H1 (cell line): ENCODE measurements around the gene UBE3B. TPM values are rescaled to one million over a fixed set of nuclear protein-coding genes. Genes with fewer than 3 reads are reported as not detected.

Experiments
- CTCF ChIA-PET: fragments of 300-600 bp; sonication (Branson Sonifier 250); formaldehyde crosslinking; loops from one replicate; lab custom pipeline; 2021; ENCODE audit not compliant: partially characterized antibody; lab: Charles Lee
- POLR2A ChIA-PET: fragments of 300-600 bp; sonication (Branson Sonifier 250); formaldehyde crosslinking; loops from one replicate; lab custom pipeline; 2021; ENCODE audit warnings: inconsistent platforms; ENCODE audit not compliant: partially characterized antibody; lab: Charles Lee
- DNase-seq, 2 experiments: peaks; one replicate each; pipeline versions ENCODE4 v3.0.0 to v3.0.0-alpha.2; 2010 to 2022; ENCODE audit warnings: low spot score in 2 of 2, low read depth in 1 of 2, mixed read lengths in 1 of 2
- FAIRE-seq: peaks from 2 replicates; lab custom pipeline; 2011; peaks lifted over from hg19 to GRCh38; lab: Jason Lieb, UNC
- H2AFZ ChIP-seq: 2 replicates; pipeline ENCODE4 v1.8.1; 2012; ENCODE audit warnings: low read length, inconsistent platforms
- H2AK5ac ChIP-seq: 2 replicates; pipeline ENCODE4 v1.6.1; 2013; ENCODE audit warnings: low read depth, low read length
- H2BK120ac ChIP-seq: replicated peaks from 2 replicates; pipeline ENCODE3; 2013; ENCODE audit warnings: low read depth, low read length, inconsistent platforms
- H2BK12ac ChIP-seq: 2 replicates; pipeline ENCODE4 v1.6.1; 2013; ENCODE audit warnings: low read depth, low read length
- H2BK15ac ChIP-seq: 2 replicates; pipeline ENCODE4 v1.6.1; 2013; ENCODE audit warnings: low read length
- H2BK20ac ChIP-seq: 2 replicates; pipeline ENCODE4 v1.6.1; 2013; ENCODE audit warnings: low read length
- H2BK5ac ChIP-seq: 2 replicates; pipeline ENCODE4 v1.6.1; 2013; ENCODE audit warnings: low read depth, low read length
- H3K14ac ChIP-seq: 2 replicates; pipeline ENCODE4 v1.6.1; 2013; ENCODE audit warnings: inconsistent platforms; ENCODE audit not compliant: insufficient read length
- H3K18ac ChIP-seq: 2 replicates; pipeline ENCODE4 v1.6.1; 2013; ENCODE audit warnings: low read length; ENCODE audit errors: extremely low read depth
- H3K23ac ChIP-seq: 2 replicates; pipeline ENCODE4 v1.6.1; 2013; ENCODE audit warnings: inconsistent platforms; ENCODE audit not compliant: insufficient read length
- H3K23me2 ChIP-seq: 2 replicates; pipeline ENCODE4 v1.6.1; 2013; ENCODE audit warnings: low read depth, low read length
- H3K27ac ChIP-seq: 2 replicates; pipeline ENCODE4 v1.6.1; 2011; ENCODE audit warnings: low read depth, low read length, inconsistent platforms
- H3K27me3 ChIP-seq, 4 experiments: replicated peaks in 1 of 4; 1 replicate in 1 of 4; 2 replicates in 3 of 4; pipeline versions ENCODE4 v1.6.1 to v1.8.1; 2011 to 2013; ENCODE audit warnings: low read length in 3 of 4, mild to moderate bottlenecking in 3 of 4, inconsistent platforms in 2 of 4, mixed read lengths in 2 of 4, moderate library complexity in 1 of 4; ENCODE audit not compliant: control insufficient read depth in 3 of 4, insufficient read depth in 3 of 4; ENCODE audit errors: extremely low read depth in 1 of 4
- H3K36me3 ChIP-seq, 4 experiments: 2 replicates each; pipeline versions ENCODE4 v1.6.1 to v1.8.1; 2011 to 2013; ENCODE audit warnings: mild to moderate bottlenecking in 4 of 4, low read length in 3 of 4, moderate library complexity in 2 of 4, control low read depth in 1 of 4, inconsistent platforms in 1 of 4; ENCODE audit not compliant: insufficient read depth in 4 of 4, control insufficient read depth in 2 of 4
- H3K4ac ChIP-seq: replicated peaks from 2 replicates; pipeline ENCODE3; 2013; ENCODE audit warnings: low read length, low read depth, mixed read lengths, inconsistent platforms; ENCODE audit not compliant: insufficient read length
- H3K4me1 ChIP-seq, 4 experiments: replicated peaks in 1 of 4; 1 replicate in 1 of 4; 2 replicates in 3 of 4; pipeline versions ENCODE4 v1.6.1 to v1.8.1; 2011 to 2013; ENCODE audit warnings: low read length in 3 of 4, inconsistent platforms in 2 of 4, mixed read lengths in 1 of 4; ENCODE audit not compliant: insufficient read depth in 4 of 4, control insufficient read depth in 3 of 4
- H3K4me2 ChIP-seq, 2 experiments: 2 replicates each; pipeline versions ENCODE4 v1.6.1 to v1.8.1; 2011 to 2013; ENCODE audit warnings: low read depth in 2 of 2, low read length in 2 of 2, control low read depth in 1 of 2, inconsistent platforms in 1 of 2, mild to moderate bottlenecking in 1 of 2; ENCODE audit not compliant: insufficient read depth in 1 of 2
- H3K4me3 ChIP-seq, 4 experiments: fragments of 200-600, 300-600 bp in 1 of 4; sonication (generic), shearing (Covaris generic), sonication (Bioruptor Twin) in 1 of 4; 2 replicates each; pipeline versions ENCODE4 v1.5.1 to v1.8.1; 2011 to 2016; ENCODE audit warnings: low read length in 4 of 4, low read depth in 3 of 4, control low read depth in 2 of 4, inconsistent platforms in 2 of 4, mild to moderate bottlenecking in 2 of 4, mixed read lengths in 1 of 4, moderate library complexity in 1 of 4; ENCODE audit not compliant: insufficient read depth in 2 of 4; ENCODE audit errors: extremely low read depth in 1 of 4
- H3K56ac ChIP-seq: replicated peaks from 2 replicates; pipeline ENCODE3; 2013; ENCODE audit warnings: low read depth, mild to moderate bottlenecking, mixed read lengths, low read length, inconsistent platforms; ENCODE audit not compliant: insufficient read length
- H3K79me1 ChIP-seq: 2 replicates; pipeline ENCODE4 v1.6.1; 2013; ENCODE audit warnings: low read depth, low read length, control low read depth
- H3K79me2 ChIP-seq, 2 experiments: 2 replicates each; pipeline versions ENCODE4 v1.6.1 to v1.8.1; 2012 to 2013; ENCODE audit warnings: low read length in 2 of 2, mild to moderate bottlenecking in 2 of 2, inconsistent platforms in 1 of 2; ENCODE audit not compliant: insufficient read depth in 2 of 2, control insufficient read depth in 1 of 2
- H3K9ac ChIP-seq, 4 experiments: replicated peaks in 1 of 4; 1 replicate in 1 of 4; 2 replicates in 3 of 4; pipeline versions ENCODE4 v1.6.1 to v1.8.1; 2011 to 2013; ENCODE audit warnings: low read depth in 3 of 4, low read length in 3 of 4, control low read depth in 2 of 4, mild to moderate bottlenecking in 2 of 4, moderate library complexity in 2 of 4, inconsistent platforms in 1 of 4; ENCODE audit errors: extremely low read depth in 1 of 4
- H3K9me3 ChIP-seq, 2 experiments: 2 replicates each; pipeline versions ENCODE4 v1.6.1 to v1.8.1; 2012 to 2013; ENCODE audit warnings: mild to moderate bottlenecking in 2 of 2, moderate library complexity in 2 of 2, control low read depth in 1 of 2, inconsistent platforms in 1 of 2, low read depth in 1 of 2, low read length in 1 of 2, mixed read lengths in 1 of 2; ENCODE audit not compliant: insufficient read depth in 2 of 2
- H4K20me1 ChIP-seq, 2 experiments: replicated peaks in 1 of 2; 2 replicates each; pipeline versions ENCODE3 to v1.8.1; 2011 to 2013; ENCODE audit warnings: inconsistent platforms in 2 of 2, low read length in 2 of 2, mild to moderate bottlenecking in 1 of 2; ENCODE audit not compliant: insufficient read depth in 2 of 2, control insufficient read depth in 1 of 2
- H4K5ac ChIP-seq: 2 replicates; pipeline ENCODE4 v1.6.1; 2013; ENCODE audit warnings: low read length, low read depth, mixed read lengths, inconsistent platforms; ENCODE audit not compliant: insufficient read length
- H4K8ac ChIP-seq: 2 replicates; pipeline ENCODE4 v1.8.0; 2013; ENCODE audit warnings: mild to moderate bottlenecking, moderate library complexity, low read length, inconsistent platforms; ENCODE audit not compliant: insufficient read depth; ENCODE audit errors: extremely low read depth
- H4K91ac ChIP-seq: replicated peaks from 2 replicates; pipeline ENCODE3; 2013; ENCODE audit warnings: low read length, mixed read lengths, inconsistent platforms; ENCODE audit not compliant: insufficient read length
- CBX5 ChIP-seq: fragments of 300-800, 300-1000 bp; sonication (generic); IDR thresholded peaks from 2 replicates; pipeline ENCODE4 v1.7.1; 2016; ENCODE audit warnings: antibody characterized with exemption, low read length, low read depth
- CTBP2 ChIP-seq: IDR thresholded peaks from 2 replicates; pipeline ENCODE4 v1.7.0; 2011; ENCODE audit warnings: borderline replicate concordance, mild to moderate bottlenecking, moderate library complexity, mixed read lengths, low read length; ENCODE audit not compliant: insufficient read depth, insufficient read length
- GTF2F1 ChIP-seq: IDR thresholded peaks from 2 replicates; pipeline ENCODE4 v1.6.1; 2012; ENCODE audit warnings: low read depth, low read length, improper control_type of control experiment, borderline replicate concordance
- KDM5A ChIP-seq: fragments of 200-600 bp; IDR thresholded peaks from 2 replicates; pipeline ENCODE4 v1.7.1; 2012; ENCODE audit warnings: mild to moderate bottlenecking, low read length, inconsistent platforms, mixed read lengths
- NRF1 ChIP-seq: IDR thresholded peaks from 2 replicates; pipeline ENCODE4 v1.6.1; 2011; ENCODE audit warnings: mild to moderate bottlenecking, low read depth, low read length, improper control_type of control experiment
- POLR2AphosphoS5 ChIP-seq: IDR thresholded peaks from 2 replicates; pipeline ENCODE4 v1.6.1; 2011; ENCODE audit warnings: low read depth, low read length
- RFX5 ChIP-seq: IDR thresholded peaks from 2 replicates; pipeline ENCODE4 v1.6.1; 2011; ENCODE audit warnings: low read depth, low read length, improper control_type of control experiment, borderline replicate concordance
- SIRT6 ChIP-seq: IDR thresholded peaks from one replicate; pipeline ENCODE4 v1.7.1; 2012; ENCODE audit warnings: low read length, inconsistent platforms
- TAF1 ChIP-seq: IDR thresholded peaks from 2 replicates; pipeline ENCODE4 v1.6.1; 2011; ENCODE audit warnings: mild to moderate bottlenecking, low read depth, low read length
- TBP ChIP-seq: IDR thresholded peaks from 2 replicates; pipeline ENCODE4 v1.6.1; 2011; ENCODE audit warnings: low read depth, low read length, improper control_type of control experiment
- WGBS, 2 experiments: shearing (Covaris generic) in 1 of 2; methylation state at CpG; one replicate each; pipeline versions ENCODE4 v1.1.6 to v1.1.7; 2013 to 2015; ENCODE audit warnings: low lambda C conversion rate in 2 of 2, mixed read lengths in 2 of 2, inconsistent platforms in 1 of 2, low coverage in 1 of 2, missing lambda C conversion rate in 1 of 2; ENCODE audit not compliant: insufficient replicate concordance in 2 of 2, insufficient coverage in 1 of 2, insufficient read length in 1 of 2; ENCODE audit errors: extremely low coverage in 1 of 2, missing lambda C conversion rate in 1 of 2; 5-methylcytosine and 5-hydroxymethylcytosine counted together
- polyA plus RNA-seq, 7 experiments: library from polyadenylated mRNA; depleted of rRNA in 3 of 7; stranded (reverse) in 5 of 7; unstranded in 2 of 7; fragments of >200 nt in 5 of 7; fragments of 200-250 nt in 2 of 7; gene quantifications; 1 replicate in 5 of 7; 2 replicates in 1 of 7; 4 replicates in 1 of 7; pipeline versions ENCODE4 v1.2.1 to v1.2.3, GENCODE V29; 2011 to 2013; ENCODE audit warnings: missing spikeins in 2 of 7, mixed read lengths in 2 of 7
- total RNA-seq: library from RNA; stranded (reverse); fragmentation: NEBNext Ultra II Directional; extraction: Animal tissue kit (Norgen Biotek cat#: 25700); gene quantifications from 2 replicates; pipeline ENCODE4 v1.2.1, GENCODE V29; 2021
- TF ChIP-seq, protein P1 (sequence below), 3 experiments: IDR thresholded peaks; 1 replicate in 2 of 3; 2 replicates in 1 of 3; pipeline versions ENCODE4 v1.5.1 to v1.6.1; 2011; ENCODE audit warnings: low read length in 3 of 3, mild to moderate bottlenecking in 3 of 3, inconsistent platforms in 2 of 3, low read depth in 1 of 3, moderate library complexity in 1 of 3; ENCODE audit not compliant: insufficient read depth in 1 of 3; ENCODE audit errors: control extremely low read depth in 1 of 3

Gene UBE3B
- total and polyA plus RNA-seq, 2 of the 8 experiments (the other 6 are each of a cell fraction or from before 2014, with no cell fraction given), result 14.0 to 21.1 TPM

DNA sequence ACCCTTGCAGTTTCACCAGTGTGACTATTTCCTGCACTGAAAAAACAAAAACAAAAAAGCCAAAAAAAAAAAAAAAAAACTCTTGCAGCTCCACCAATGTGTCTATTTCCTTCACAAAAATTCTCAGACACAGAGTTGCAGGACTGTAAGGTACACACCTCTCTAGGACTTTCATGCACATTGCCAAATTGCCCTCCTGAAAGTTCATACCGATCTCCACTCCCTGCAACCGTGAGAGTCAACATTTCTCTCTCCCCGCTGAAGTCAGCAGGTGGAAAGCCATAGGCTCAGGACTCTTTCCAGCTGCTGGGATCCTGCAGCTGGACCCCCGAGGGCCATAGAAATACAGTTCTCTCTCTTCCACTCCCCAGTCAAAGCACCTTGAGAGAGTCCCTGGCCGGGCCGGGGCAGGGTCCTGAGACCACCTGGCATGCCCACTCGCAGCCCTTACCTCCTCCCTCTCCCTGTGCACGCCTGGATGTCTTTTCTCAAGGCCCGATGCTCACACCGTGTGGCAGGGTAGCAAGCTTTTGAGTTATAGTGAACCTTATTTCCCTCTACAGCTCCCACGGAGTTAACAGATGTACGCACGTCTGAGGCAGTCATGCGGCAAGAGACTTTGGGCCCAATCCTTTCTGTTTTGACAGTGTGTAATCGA is 72.3 kb downstream of the UBE3B start:
- no peak overlapping the region for H2BK120ac ChIP-seq
- H4K5ac ChIP-seq, result no peak overlapping the region
- no peak overlapping the region for H2BK15ac ChIP-seq
- peaks cover 2% of the 10 kb centered on the region in 2 experiments for H4K20me1 ChIP-seq
- no peak overlapping the region for H3K4me3 ChIP-seq
- ChIA-PET CTCF (interaction anchor here (0.7 to 2.5 kb wide), 6 partner anchors 9 to 577 kb away, joined by 3 to 10 read pairs (median 4); no protein-coding TSS in a partner anchor), POLR2A (interaction anchor here (1.7 kb wide), 2 partner anchors 10 to 11 kb away, joined by 3 to 6 read pairs; no protein-coding TSS in a partner anchor)
- H2AFZ ChIP-seq, result no peak overlapping the region
- H3K23ac ChIP-seq, result no peak overlapping the region
- H3K14ac ChIP-seq, result no peak overlapping the region
- H3K18ac ChIP-seq, result no peak overlapping the region
- FAIRE-seq (no peak), DNase-seq (no peak)
- H3K27ac ChIP-seq, result no peak overlapping the region
- no peaks in the 10 kb centered on the region for H3K79me2 ChIP-seq
- H3K79me1 ChIP-seq, result no peaks in the 10 kb centered on the region
- H2BK12ac ChIP-seq, result no peak overlapping the region
- H3K4me1 ChIP-seq, result no peaks in the 10 kb centered on the region
- H2BK5ac ChIP-seq, result no peak overlapping the region
- H3K23me2 ChIP-seq, result no peaks in the 10 kb centered on the region
- H3K4ac ChIP-seq, result no peak overlapping the region
- no peak overlapping the region for H2AK5ac ChIP-seq
- H4K91ac ChIP-seq, result no peak overlapping the region
- no peaks in the 10 kb centered on the region for H3K9me3 ChIP-seq
- H3K56ac ChIP-seq, result no peak overlapping the region
- H3K36me3 ChIP-seq, result no peaks in the 10 kb centered on the region
- H2BK20ac ChIP-seq, result no peak overlapping the region
- H3K4me2 ChIP-seq, result no peak overlapping the region
- no peak overlapping the region for H3K9ac ChIP-seq
- no peak overlapping the region for H4K8ac ChIP-seq
- H3K27me3 ChIP-seq, result no peaks in the 10 kb centered on the region; a peak in 3 of 7 replicates
- WGBS, 2 experiments, result 88% methylated on average over 15 of the region's 15 CpGs; no CpG with 5 or more reads in 1 of the 2 experiments
- TF ChIP-seq CBX5 (no peak), GTF2F1 (no peak), NRF1 (no peak), KDM5A (no peak), TBP (no peak), RFX5 (no peak), SIRT6 (no peak), POLR2AphosphoS5 (no peak), CTBP2 (no peak), TAF1 (no peak)
- TF ChIP-seq, protein P1, sequence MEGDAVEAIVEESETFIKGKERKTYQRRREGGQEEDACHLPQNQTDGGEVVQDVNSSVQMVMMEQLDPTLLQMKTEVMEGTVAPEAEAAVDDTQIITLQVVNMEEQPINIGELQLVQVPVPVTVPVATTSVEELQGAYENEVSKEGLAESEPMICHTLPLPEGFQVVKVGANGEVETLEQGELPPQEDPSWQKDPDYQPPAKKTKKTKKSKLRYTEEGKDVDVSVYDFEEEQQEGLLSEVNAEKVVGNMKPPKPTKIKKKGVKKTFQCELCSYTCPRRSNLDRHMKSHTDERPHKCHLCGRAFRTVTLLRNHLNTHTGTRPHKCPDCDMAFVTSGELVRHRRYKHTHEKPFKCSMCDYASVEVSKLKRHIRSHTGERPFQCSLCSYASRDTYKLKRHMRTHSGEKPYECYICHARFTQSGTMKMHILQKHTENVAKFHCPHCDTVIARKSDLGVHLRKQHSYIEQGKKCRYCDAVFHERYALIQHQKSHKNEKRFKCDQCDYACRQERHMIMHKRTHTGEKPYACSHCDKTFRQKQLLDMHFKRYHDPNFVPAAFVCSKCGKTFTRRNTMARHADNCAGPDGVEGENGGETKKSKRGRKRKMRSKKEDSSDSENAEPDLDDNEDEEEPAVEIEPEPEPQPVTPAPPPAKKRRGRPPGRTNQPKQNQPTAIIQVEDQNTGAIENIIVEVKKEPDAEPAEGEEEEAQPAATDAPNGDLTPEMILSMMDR (IDR thresholded peaks at IDR 0.05; ENCODE audit: control extremely low read depth in 1 of 3, insufficient read depth in 1 of 3, low read depth in 1 of 3, low read length in 3 of 3), result no peak
